ENCODE results near the gene KCNG2. TPM values are rescaled to one million over a fixed set of nuclear protein-coding genes. Genes with fewer than 3 reads are reported as not detected.
"Not testable (repeated sequence)": the region's sequence is repeated elsewhere in the genome, so short reads cannot be mapped to it uniquely, and the experiment has no call there.

Gene KCNG2
- total and polyA plus RNA-seq, 2 of the 8 experiments (the other 6 are each of a cell fraction or from before 2014, with no cell fraction given), result 0.19 to 0.74 TPM

DNA sequence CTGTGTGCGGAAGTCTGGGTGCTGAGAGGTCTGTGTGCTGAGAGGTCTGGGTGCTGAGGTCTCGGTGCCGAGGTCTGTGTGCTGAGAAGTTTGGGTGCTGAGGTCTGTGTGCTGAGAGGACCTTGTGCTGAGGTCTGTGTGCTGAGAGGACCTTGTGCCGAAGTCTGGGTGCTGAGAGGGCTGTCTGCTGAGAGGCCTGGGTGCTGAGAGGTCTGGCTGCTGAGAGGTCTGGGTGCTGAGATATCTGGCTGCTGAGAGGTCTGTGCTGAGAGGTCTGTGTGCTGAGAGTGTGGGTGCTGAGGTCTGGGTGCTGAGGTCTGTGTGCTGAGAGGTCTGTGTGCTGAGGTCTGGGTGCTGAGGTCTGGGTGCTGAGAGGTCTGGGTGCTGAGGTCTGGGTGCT is 67.2 kb downstream of the KCNG2 start:
- H2BK12ac ChIP-seq (ENCODE audit: low read depth, low read length); DNase-seq (ENCODE audit: low read depth in 1 of 2, low spot score in 2 of 2); H3K56ac ChIP-seq (replicated peaks; ENCODE audit: insufficient read length, low read depth, low read length); CTCF ChIA-PET (ENCODE audit: partially characterized antibody); H3K27ac ChIP-seq (ENCODE audit: low read depth, low read length); H2AK5ac ChIP-seq (ENCODE audit: low read depth, low read length); H3K4ac ChIP-seq (replicated peaks; ENCODE audit: insufficient read length, low read depth, low read length); H4K20me1 ChIP-seq (replicated peaks in 1 of 2; ENCODE audit: control insufficient read depth in 1 of 2, insufficient read depth in 2 of 2, low read length in 2 of 2); H3K23ac ChIP-seq (ENCODE audit: insufficient read length); H3K27me3 ChIP-seq (replicated peaks in 1 of 4; ENCODE audit: control insufficient read depth in 3 of 4, extremely low read depth in 1 of 4, insufficient read depth in 3 of 4, low read length in 3 of 4); H3K79me2 ChIP-seq (ENCODE audit: control insufficient read depth in 1 of 2, insufficient read depth in 2 of 2, low read length in 2 of 2); H3K4me3 ChIP-seq (ENCODE audit: extremely low read depth in 1 of 4, insufficient read depth in 2 of 4, low read depth in 3 of 4, low read length in 4 of 4); H2BK20ac ChIP-seq (ENCODE audit: low read length); FAIRE-seq; H2BK15ac ChIP-seq (ENCODE audit: low read length); H3K9me3 ChIP-seq (ENCODE audit: insufficient read depth in 2 of 2, low read depth in 1 of 2, low read length in 1 of 2); H2BK120ac ChIP-seq (replicated peaks; ENCODE audit: low read depth, low read length); H3K4me2 ChIP-seq (ENCODE audit: insufficient read depth in 1 of 2, low read depth in 2 of 2, low read length in 2 of 2); H3K14ac ChIP-seq (ENCODE audit: insufficient read length); H3K36me3 ChIP-seq (ENCODE audit: control insufficient read depth in 2 of 4, insufficient read depth in 4 of 4, low read length in 3 of 4); H4K5ac ChIP-seq (ENCODE audit: insufficient read length, low read depth, low read length); H3K23me2 ChIP-seq (ENCODE audit: low read depth, low read length); H3K79me1 ChIP-seq (ENCODE audit: low read depth, low read length); H3K9ac ChIP-seq (replicated peaks in 1 of 4; ENCODE audit: extremely low read depth in 1 of 4, low read depth in 3 of 4, low read length in 3 of 4); H3K4me1 ChIP-seq (replicated peaks in 1 of 4; ENCODE audit: control insufficient read depth in 3 of 4, insufficient read depth in 4 of 4, low read length in 3 of 4); H4K8ac ChIP-seq (ENCODE audit: extremely low read depth, insufficient read depth, low read length); H4K91ac ChIP-seq (replicated peaks; ENCODE audit: insufficient read length, low read length); H2BK5ac ChIP-seq (ENCODE audit: low read depth, low read length); H3K18ac ChIP-seq (ENCODE audit: extremely low read depth, low read length); H2AFZ ChIP-seq (ENCODE audit: low read length): not testable (repeated sequence)
- POLR2A ChIA-PET (ENCODE audit: partially characterized antibody), result interaction anchor here (0.6 kb wide), 1 partner anchor 62 kb away, joined by 3 read pairs; no protein-coding TSS in a partner anchor
- WGBS, 2 experiments (ENCODE audit: extremely low coverage in 1 of 2, insufficient coverage in 1 of 2, insufficient read length in 1 of 2, insufficient replicate concordance in 2 of 2, low coverage in 1 of 2, low lambda C conversion rate in 2 of 2, missing lambda C conversion rate in 1 of 2), result 77% methylated on average over 4 of the region's 4 CpGs; no CpG with 5 or more reads in 1 of the 2 experiments

DNA sequence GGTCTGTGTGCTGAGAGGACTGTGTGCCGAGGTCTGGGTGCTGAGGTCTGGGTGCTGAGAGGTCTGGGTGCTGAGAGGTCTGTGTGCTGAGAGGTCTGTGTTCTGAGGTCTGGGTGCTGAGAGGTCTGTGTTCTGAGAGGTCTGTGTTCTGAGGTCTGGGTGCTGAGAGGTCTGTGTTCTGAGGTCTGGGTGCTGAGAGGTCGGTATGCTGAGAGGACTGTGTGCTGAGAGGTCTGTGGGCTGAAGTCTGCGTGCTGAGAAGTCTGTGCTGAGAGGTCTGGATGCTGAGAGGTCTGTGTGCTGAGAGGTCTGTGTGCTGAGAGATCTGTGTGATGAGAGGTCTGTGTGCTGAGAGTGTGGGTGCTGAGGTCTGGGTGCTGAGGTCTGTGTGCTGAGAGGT is 68.2 kb downstream of the KCNG2 start:
- H4K20me1 ChIP-seq (replicated peaks in 1 of 2; ENCODE audit: control insufficient read depth in 1 of 2, insufficient read depth in 2 of 2, low read length in 2 of 2); H4K8ac ChIP-seq (ENCODE audit: extremely low read depth, insufficient read depth, low read length); H3K36me3 ChIP-seq (ENCODE audit: control insufficient read depth in 2 of 4, insufficient read depth in 4 of 4, low read length in 3 of 4); H2BK20ac ChIP-seq (ENCODE audit: low read length); H3K79me1 ChIP-seq (ENCODE audit: low read depth, low read length); H4K91ac ChIP-seq (replicated peaks; ENCODE audit: insufficient read length, low read length); H3K27me3 ChIP-seq (replicated peaks in 1 of 4; ENCODE audit: control insufficient read depth in 3 of 4, extremely low read depth in 1 of 4, insufficient read depth in 3 of 4, low read length in 3 of 4); H3K79me2 ChIP-seq (ENCODE audit: control insufficient read depth in 1 of 2, insufficient read depth in 2 of 2, low read length in 2 of 2); H3K9me3 ChIP-seq (ENCODE audit: insufficient read depth in 2 of 2, low read depth in 1 of 2, low read length in 1 of 2); H3K18ac ChIP-seq (ENCODE audit: extremely low read depth, low read length); H3K23ac ChIP-seq (ENCODE audit: insufficient read length); H3K56ac ChIP-seq (replicated peaks; ENCODE audit: insufficient read length, low read depth, low read length); FAIRE-seq; POLR2A ChIA-PET (ENCODE audit: partially characterized antibody); H3K4me2 ChIP-seq (ENCODE audit: insufficient read depth in 1 of 2, low read depth in 2 of 2, low read length in 2 of 2); H3K4me3 ChIP-seq (ENCODE audit: extremely low read depth in 1 of 4, insufficient read depth in 2 of 4, low read depth in 3 of 4, low read length in 4 of 4); H3K23me2 ChIP-seq (ENCODE audit: low read depth, low read length); DNase-seq (ENCODE audit: low read depth in 1 of 2, low spot score in 2 of 2); H2BK5ac ChIP-seq (ENCODE audit: low read depth, low read length); H3K4me1 ChIP-seq (replicated peaks in 1 of 4; ENCODE audit: control insufficient read depth in 3 of 4, insufficient read depth in 4 of 4, low read length in 3 of 4); H2BK120ac ChIP-seq (replicated peaks; ENCODE audit: low read depth, low read length); H3K14ac ChIP-seq (ENCODE audit: insufficient read length); CTCF ChIA-PET (ENCODE audit: partially characterized antibody); H4K5ac ChIP-seq (ENCODE audit: insufficient read length, low read depth, low read length); H2AK5ac ChIP-seq (ENCODE audit: low read depth, low read length); H3K27ac ChIP-seq (ENCODE audit: low read depth, low read length); H2BK15ac ChIP-seq (ENCODE audit: low read length); H2BK12ac ChIP-seq (ENCODE audit: low read depth, low read length); H3K9ac ChIP-seq (replicated peaks in 1 of 4; ENCODE audit: extremely low read depth in 1 of 4, low read depth in 3 of 4, low read length in 3 of 4); H3K4ac ChIP-seq (replicated peaks; ENCODE audit: insufficient read length, low read depth, low read length); H2AFZ ChIP-seq (ENCODE audit: low read length): not testable (repeated sequence)
- WGBS, 2 experiments (ENCODE audit: extremely low coverage in 1 of 2, insufficient coverage in 1 of 2, insufficient read length in 1 of 2, insufficient replicate concordance in 2 of 2, low coverage in 1 of 2, low lambda C conversion rate in 2 of 2, missing lambda C conversion rate in 1 of 2), result 90% methylated on average over 3 of the region's 3 CpGs; no CpG with 5 or more reads in 1 of the 2 experiments

Measured in H1 (cell line).